Motor neuron (in vitro differentiated cells): ENCODE results near the gene TRPM7. TPM values are rescaled to one million over a fixed set of nuclear protein-coding genes. Genes with fewer than 3 reads are reported as not detected.
"Not testable (repeated sequence)": the region's sequence is repeated elsewhere in the genome, so short reads cannot be mapped to it uniquely, and the experiment has no call there.

Experiments
- ATAC-seq, 8 experiments: fragments of 200-7000 bp; cut with Tn5 transposase; replicated peaks in 6 of 8; 2 replicates each; pipeline ENCODE4 v1.8.0; 2021; ENCODE audit warnings: mild to moderate bottlenecking in 8 of 8, moderate library complexity in 8 of 8
- H3K27ac ChIP-seq, 2 donors: fragments of 250-450 bp; sonication (Bioruptor Pico); 2 replicates each; pipeline ENCODE4 v1.9.0; 2021; ENCODE audit warnings: antibody characterized with exemption in 2 of 2, mild to moderate bottlenecking in 2 of 2, moderate library complexity in 1 of 2
- H3K4me1 ChIP-seq, 2 donors: fragments of 250-450 bp; sonication (Bioruptor Pico); replicated peaks in 1 of 2; 2 replicates each; pipeline ENCODE4 v1.6.1; 2021; ENCODE audit warnings: antibody characterized with exemption in 2 of 2, mild to moderate bottlenecking in 2 of 2, moderate library complexity in 1 of 2
- H3K4me3 ChIP-seq, 5 donors: fragments of 250-450 bp; sonication (Bioruptor Pico); 2 replicates each; pipeline ENCODE4 v1.9.0; 2021; ENCODE audit warnings: antibody characterized with exemption in 5 of 5, mild to moderate bottlenecking in 5 of 5, moderate library complexity in 4 of 5
- WGBS, 10 experiments: fragments of 450-650 bp; shearing (Covaris generic); methylation state at CpG; one replicate each; pipeline ENCODE4 v1.0.0; 2022; 5-methylcytosine and 5-hydroxymethylcytosine counted together
- in situ Hi-C, 9 experiments: fragments of 400-800 bp; cut with MboI; loops; one replicate each; pipeline ENCODE4 v1.15.0; 2021; ENCODE audit warnings: low sequenced_read_pairs in 9 of 9, low pct_unique_long_range_greater_than_20kb in 2 of 9; ENCODE audit not compliant: unreplicated experiment in 9 of 9
- total RNA-seq, 8 experiments: library from RNA; unstranded; fragments of 300-600 nt; gene quantifications; 2 replicates each; pipeline versions ENCODE4 v1.2.3 to v1.2.4, GENCODE V29; 2022

Gene TRPM7
- total RNA-seq, 8 experiments from 2014 or later: 12.2 to 63.8 (median 24.2) TPM

GRCh38 chr15:50593761-50594160 is 92.8 kb downstream of the TRPM7 start:
- Histone ChIP-seq H3K4me1 (no peaks in the 10 kb centered on the region), H3K27ac (no peak overlapping the region), H3K4me3 (no peak overlapping the region)
- ATAC-seq: no peak
- in situ Hi-C loops: loop anchor here in 1 of 9 experiments (25.0 kb wide), 1 partner anchor 106 kb away; no protein-coding TSS in a partner anchor
- WGBS, 10 experiments: 83 to 100% (median 97%) methylated on average over 1 to 3 of the region's 3 CpGs; no CpG with 5 or more reads in 1 of the 10 experiments

- no peaks in the 10 kb centered on the region for H3K4me1 ChIP-seq
- in situ Hi-C loops: loop anchor here in 1 of 9 experiments (25.0 kb wide), 1 partner anchor 103 kb away; no protein-coding TSS in a partner anchor
- H3K4me3 ChIP-seq: no peak overlapping the region
- no peak for ATAC-seq
- 71 to 100% (median 89%) methylated on average over 1 of the region's 1 CpG; no CpG with 5 or more reads in 1 of the 10 experiments for WGBS, 10 experiments
- no peak overlapping the region for H3K27ac ChIP-seq
These were observed 96.3 kb downstream of the TRPM7 start for GRCh38 chr15:50590288-50590687.

GRCh38 chr15:50577492-50577891 is 109.1 kb downstream of the TRPM7 start:
- in situ Hi-C loops: loop anchor here in 1 of 9 experiments (25.0 kb wide), 1 partner anchor 90 kb away; no protein-coding TSS in a partner anchor
- H3K4me3 ChIP-seq: no peak overlapping the region
- no peak for ATAC-seq
- WGBS, 10 experiments: 85 to 96% methylated on average over 2 of the region's 2 CpGs; no CpG with 5 or more reads in 8 of the 10 experiments
- no peaks in the 10 kb centered on the region for H3K4me1 ChIP-seq
- H3K27ac ChIP-seq: no peak overlapping the region

- in situ Hi-C loops: loop anchor here in 1 of 9 experiments (25.0 kb wide), 1 partner anchor 89 kb away; no protein-coding TSS in a partner anchor
- H3K4me3 ChIP-seq: no peak overlapping the region
- no peak overlapping the region for H3K27ac ChIP-seq
- no peaks in the 10 kb centered on the region for H3K4me1 ChIP-seq
- no peak for ATAC-seq
- 67 to 100% (median 94%) methylated on average over 1 of the region's 1 CpG; no CpG with 5 or more reads in 4 of the 10 experiments for whole genome bisulfite sequencing, 10 experiments
These were observed 110.4 kb downstream of the TRPM7 start for GRCh38 chr15:50576166-50576565.

GRCh38 chr15:50573842-50574241 is 112.8 kb downstream of the TRPM7 start:
- H3K4me3 ChIP-seq, ATAC-seq, in situ Hi-C loops, H3K4me1 ChIP-seq, H3K27ac ChIP-seq: not testable (repeated sequence)
- WGBS, 10 experiments: 93 to 100% methylated on average over 2 to 3 of the region's 5 CpGs; no CpG with 5 or more reads in 8 of the 10 experiments

GRCh38 chr15:50563756-50564155 is 122.8 kb downstream of the TRPM7 start:
- Histone ChIP-seq H3K4me3 (no peak overlapping the region), H3K4me1 (no peaks in the 10 kb centered on the region), H3K27ac (no peak overlapping the region)
- in situ Hi-C loops: no loop called here
- 90 to 100% (median 100%) methylated on average over 1 to 4 of the region's 4 CpGs; no CpG with 5 or more reads in 2 of the 10 experiments for WGBS, 10 experiments
- no peak for ATAC-seq

- WGBS, 10 experiments: 20 to 100% (median 96%) methylated on average over 1 to 4 of the region's 4 CpGs
- in situ Hi-C loops: no loop called here
- Histone ChIP-seq H3K4me3 (no peak overlapping the region), H3K27ac (no peak overlapping the region), H3K4me1 (no peaks in the 10 kb centered on the region)
- ATAC-seq: no peak
These were observed 123.6 kb downstream of the TRPM7 start for GRCh38 chr15:50562735-50563640.

GRCh38 chr15:50558012-50558411 is 128.6 kb downstream of the TRPM7 start:
- no peak for ATAC-seq
- H3K4me1 ChIP-seq: no peaks in the 10 kb centered on the region
- H3K27ac ChIP-seq: no peak overlapping the region
- in situ Hi-C loops: no loop called here
- 100% methylated on average over 2 of the region's 2 CpGs; no CpG with 5 or more reads in 8 of the 10 experiments for WGBS, 10 experiments
- H3K4me3 ChIP-seq: no peak overlapping the region

- WGBS, 10 experiments: 90 to 100% (median 95%) methylated on average over 2 of the region's 2 CpGs; no CpG with 5 or more reads in 3 of the 10 experiments
- ATAC-seq: no peak
- in situ Hi-C loops: no loop called here
These were observed 129.8 kb downstream of the TRPM7 start for GRCh38 chr15:50556642-50557371.

GRCh38 chr15:50552238-50552637 is 134.4 kb downstream of the TRPM7 start:
- Histone ChIP-seq H3K27ac (no peak overlapping the region), H3K4me1 (no peaks in the 10 kb centered on the region), H3K4me3 (no peak overlapping the region)
- WGBS, 10 experiments: 61 to 100% (median 91%) methylated on average over 3 to 4 of the region's 4 CpGs; no CpG with 5 or more reads in 1 of the 10 experiments
- no peak for ATAC-seq
- in situ Hi-C loops: no loop called here

More at GRCh38 chr15:50556642-50557371, 129.8 kb downstream of the TRPM7 start:
- Histone ChIP-seq H3K27ac (no peak overlapping the region), H3K4me1 (no peaks in the 10 kb centered on the region), H3K4me3 (no peak overlapping the region)

GRCh38 chr15:50549326-50549725 is 137.3 kb downstream of the TRPM7 start:
- WGBS, 10 experiments: 45 to 100% (median 87%) methylated on average over 1 to 7 of the region's 7 CpGs
- no peak for ATAC-seq
- in situ Hi-C loops: no loop called here
- Histone ChIP-seq H3K4me1 (no peaks in the 10 kb centered on the region), H3K27ac (no peak overlapping the region), H3K4me3 (no peak overlapping the region)

GRCh38 chr15:50546566-50546965 is 140.0 kb downstream of the TRPM7 start, which contains the start of gene USP50:
Gene USP50 (minus strand): TSS chr15:50546666. CDS start chr15:50546525, 141 bp downstream.
- no peak for ATAC-seq
- no peaks in the 10 kb centered on the region for H3K4me1 ChIP-seq
- in situ Hi-C loops: no loop called here
- H3K4me3 ChIP-seq: no peak within 1 kb of the TSS
- H3K27ac ChIP-seq: no peak within 1 kb of the TSS
- 79 to 100% (median 87%) methylated on average over 1 to 5 of the region's 5 CpGs; no CpG with 5 or more reads in 1 of the 10 experiments for WGBS, 10 experiments

GRCh38 chr15:50544368-50544767 is 142.2 kb downstream of the TRPM7 start:
- no peak overlapping the region for H3K27ac ChIP-seq
- ATAC-seq: no peak
- H3K4me3 ChIP-seq: no peak overlapping the region
- WGBS, 10 experiments: 0 to 100% (median 86%) methylated on average over 1 to 4 of the region's 5 CpGs; no CpG with 5 or more reads in 3 of the 10 experiments
- in situ Hi-C loops: no loop called here
- no peaks in the 10 kb centered on the region for H3K4me1 ChIP-seq
